Stimulated activated naive CD8-positive, alpha-beta T cell treated with anti-CD3 and anti-CD28 coated beads, Interleukin-15, Interleukin-2, amounts not matched to agents 100 U/mL and 50 U/mL, for 24 hours (primary cell): ENCODE measurements around the gene TOP1.
A peak's percentile ranks its signal among the peaks of the same experiment; 100 is the strongest.
"Not testable (repeated sequence)": the region's sequence is repeated elsewhere in the genome, so short reads cannot be mapped to it uniquely, and the experiment has no call there.

Experiments used
- ATAC-seq: fragments of 150-1000 bp; cut with Tn5 transposase; one replicate; pipeline ENCODE4 v1.10.0; 2021
- DNase-seq: peaks from one replicate; pipeline ENCODE4 v3.0.0; 2021

TOP1 gene

DNA sequence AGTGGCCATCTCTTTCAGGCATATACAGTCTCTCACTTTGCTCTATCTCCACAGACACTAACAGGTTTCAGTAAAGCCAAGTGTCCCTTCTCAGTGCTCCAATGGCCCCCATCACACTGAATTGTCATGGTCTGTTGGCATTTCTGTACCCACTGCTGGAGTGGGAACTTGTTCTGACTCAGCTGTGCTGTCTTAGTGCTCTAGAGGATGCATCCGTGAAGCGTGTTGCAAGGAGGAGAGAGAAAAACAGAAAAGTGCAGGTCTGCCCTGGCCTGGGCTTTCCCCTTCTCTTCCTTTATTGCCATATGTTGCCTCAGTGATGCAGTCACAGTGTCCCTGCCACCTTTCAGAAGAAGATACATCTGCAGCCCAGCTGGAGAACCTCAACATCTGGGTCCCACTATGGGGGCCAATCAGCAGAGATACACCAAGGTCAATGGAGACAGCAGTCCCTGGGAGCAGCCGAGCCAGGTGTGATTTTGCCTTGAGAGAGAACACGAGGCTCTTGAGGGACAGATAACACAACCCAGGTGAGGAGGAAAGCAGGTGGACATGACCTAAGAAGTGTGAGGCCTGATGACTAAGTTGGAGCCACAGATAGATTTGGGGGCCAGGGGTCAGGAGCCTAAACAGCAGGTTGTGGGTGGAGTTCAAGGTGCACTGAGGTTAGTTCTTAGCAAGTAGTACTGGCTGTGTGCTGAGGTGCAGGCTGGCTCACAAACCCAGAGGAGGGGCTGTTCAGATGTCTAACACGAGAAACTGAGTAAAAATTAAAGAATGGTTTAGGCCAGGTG, 103.2 kb downstream of the TOP1 start:
- peak; percentile 16 for ATAC-seq

DNA sequence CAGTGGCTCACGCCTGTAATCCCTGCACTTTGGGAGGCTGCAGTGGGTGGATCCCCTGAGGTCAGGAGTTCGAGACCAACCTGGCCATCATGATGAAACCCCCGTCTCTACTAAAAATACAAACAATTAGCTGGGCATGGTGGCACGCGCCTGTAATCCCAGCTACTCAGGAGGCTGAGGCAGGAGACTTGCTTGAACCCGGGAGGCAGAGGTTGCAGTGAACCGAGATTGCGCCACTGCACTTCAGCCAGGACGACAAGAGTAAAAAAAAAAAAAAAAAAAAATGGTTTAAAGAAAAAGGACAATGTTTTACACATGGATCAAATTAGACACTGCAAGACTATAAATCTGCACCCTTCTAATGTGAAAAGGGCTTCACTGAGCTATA, 103.8 kb downstream of the TOP1 start:
- not testable (repeated sequence) for ATAC-seq, DNase-seq

More for the DNA sequence above, 103.2 kb downstream of the TOP1 start:
- DNase-seq, result no peak

DNA sequence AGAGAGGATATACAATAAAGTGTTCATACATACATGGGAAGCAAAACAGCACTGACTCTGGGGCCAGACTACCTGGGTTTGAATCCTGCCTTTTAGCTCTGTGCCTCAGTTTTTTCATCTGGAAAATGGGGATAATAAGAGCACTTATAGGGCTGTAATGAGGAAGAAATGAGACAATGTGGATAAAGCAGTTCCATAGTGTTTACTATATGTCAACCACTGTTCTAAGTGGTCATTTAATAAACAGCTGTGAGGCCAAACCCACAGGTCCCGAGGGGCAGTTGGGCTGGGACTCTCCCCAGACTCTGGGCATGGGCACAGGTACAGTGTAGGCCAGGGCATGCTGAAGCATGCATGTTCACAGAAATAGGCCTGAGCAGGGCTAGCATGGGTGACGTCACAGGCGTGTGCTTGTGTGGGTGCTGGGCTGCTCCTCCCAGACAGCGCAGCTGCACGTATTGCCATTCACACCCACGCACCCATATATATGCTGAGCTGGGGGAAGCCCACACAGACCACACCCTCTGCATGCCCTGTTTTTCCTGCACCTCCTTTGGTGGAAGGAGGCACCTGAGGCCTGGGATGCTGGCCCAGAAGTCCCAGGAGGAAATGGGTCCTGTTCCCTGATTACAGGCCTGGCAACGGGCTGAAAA, 105.2 kb downstream of the TOP1 start:
- DNase-seq (peak; percentile 61), ATAC-seq (peak; percentile 8)

DNA sequence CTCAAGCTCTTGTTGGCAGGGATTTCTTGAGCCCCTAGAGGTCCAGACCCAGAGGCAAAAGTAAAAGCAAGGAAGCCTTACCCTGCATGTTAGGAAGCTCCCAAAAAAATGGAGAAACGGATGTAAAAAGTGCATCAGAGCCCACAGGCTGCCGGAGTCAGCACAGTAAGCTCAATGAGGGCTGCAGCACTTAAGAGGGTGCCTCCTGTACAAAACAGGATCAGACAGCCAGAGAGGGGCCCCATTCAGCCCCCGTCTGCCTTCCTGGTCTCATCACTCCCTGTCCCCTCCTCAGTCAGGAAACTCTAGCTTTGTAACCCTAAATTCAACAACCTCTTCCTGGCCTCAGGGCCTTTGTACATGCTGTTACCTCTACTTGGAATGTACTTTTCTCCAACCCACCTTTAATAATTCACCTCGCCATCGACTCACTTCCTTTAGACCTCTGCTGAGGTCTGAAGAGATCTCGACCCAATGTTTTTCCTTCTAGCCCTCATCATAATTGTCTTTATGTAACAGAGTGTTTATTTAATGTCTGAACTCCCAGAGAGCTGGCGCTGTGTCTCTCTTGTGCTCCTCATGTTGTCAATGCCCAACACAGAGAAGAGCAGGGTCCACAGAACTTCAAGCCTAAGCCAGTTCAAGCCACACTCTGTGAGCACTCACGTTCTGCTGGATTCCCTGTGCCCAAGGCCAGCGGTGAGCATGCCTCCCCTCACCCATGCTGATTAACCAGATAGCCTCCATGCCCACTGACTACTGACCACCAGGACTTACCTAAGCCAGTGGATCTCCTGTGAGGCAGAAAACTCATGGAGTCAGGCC, 106.0 kb downstream of the TOP1 start:
- no peak for DNase-seq

DNA sequence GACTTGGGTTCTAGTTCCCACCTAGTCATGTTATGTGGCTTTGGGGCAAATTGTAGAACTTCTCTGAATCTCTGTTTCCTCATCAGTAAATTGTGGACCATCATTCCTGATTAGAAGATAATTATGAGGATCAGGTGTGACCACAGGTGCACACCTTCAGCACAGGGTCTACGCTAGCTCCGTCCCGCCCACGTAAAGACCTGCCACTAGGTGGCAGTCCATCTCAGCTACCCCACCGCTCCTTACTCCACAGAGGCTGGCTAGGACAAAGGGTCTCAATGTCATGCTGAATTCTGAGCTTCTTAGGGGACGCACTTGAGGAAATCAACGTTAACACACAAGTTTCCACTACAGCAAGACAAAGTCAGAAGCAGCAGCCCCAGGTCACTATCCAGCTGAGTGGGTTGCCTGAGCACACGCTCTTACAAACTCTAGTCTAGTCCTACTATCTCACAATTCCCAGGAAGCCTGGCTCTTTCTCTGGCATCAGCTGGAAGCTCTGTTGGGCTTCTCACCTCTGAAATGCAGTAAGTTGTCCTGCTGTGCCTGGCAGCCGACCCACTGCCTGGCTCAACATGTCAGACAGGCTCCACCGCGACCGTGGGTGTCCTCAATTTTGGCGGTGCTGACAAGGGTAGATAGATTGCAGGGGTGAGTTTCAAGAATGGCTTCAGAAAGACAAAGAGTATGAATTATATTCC, 106.7 kb downstream of the TOP1 start:
- DNase-seq, result peak; percentile 71
- no peak for ATAC-seq

More for the DNA sequence above, 106.0 kb downstream of the TOP1 start:
- ATAC-seq, result no peak

DNA sequence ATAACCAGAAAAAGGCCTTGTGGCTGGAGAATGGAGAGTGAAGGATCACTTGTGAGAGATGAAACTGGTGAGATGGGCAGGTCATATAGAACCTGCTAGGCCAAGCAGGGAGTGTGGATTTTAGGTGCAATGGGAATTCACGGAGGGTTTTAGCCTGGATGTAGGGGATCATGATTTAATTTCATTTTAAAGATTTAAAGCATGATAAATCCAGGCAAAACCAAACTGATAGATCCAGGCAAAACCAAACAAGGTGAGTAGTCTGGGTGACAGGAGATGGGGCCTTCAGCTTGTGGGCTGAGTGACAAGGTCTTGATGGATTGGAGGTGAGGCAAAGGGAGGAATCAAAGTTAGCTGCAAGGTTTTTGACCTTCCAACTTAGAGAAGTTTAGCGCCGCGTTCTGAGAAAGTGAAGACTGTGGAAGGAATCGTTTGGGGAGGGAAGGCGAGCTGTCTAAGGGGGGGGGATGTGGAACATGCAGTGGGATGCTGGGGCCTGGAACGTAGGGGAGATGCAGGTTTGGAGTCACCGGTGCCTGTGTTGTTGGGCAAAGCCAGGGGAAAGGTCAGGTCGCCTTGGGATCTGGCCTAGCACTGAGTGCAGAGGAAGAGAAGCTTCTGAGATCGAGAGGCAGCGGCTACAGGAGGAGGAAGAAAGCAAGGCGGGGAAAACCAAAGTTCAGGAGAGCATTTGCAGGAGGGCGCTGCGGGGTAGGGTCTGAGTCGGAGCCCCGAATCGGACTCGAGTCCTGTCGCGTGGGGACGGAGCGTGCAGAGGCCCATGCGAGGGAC, 107.5 kb downstream of the TOP1 start:
- ATAC-seq (no peak), DNase-seq (no peak)

DNA sequence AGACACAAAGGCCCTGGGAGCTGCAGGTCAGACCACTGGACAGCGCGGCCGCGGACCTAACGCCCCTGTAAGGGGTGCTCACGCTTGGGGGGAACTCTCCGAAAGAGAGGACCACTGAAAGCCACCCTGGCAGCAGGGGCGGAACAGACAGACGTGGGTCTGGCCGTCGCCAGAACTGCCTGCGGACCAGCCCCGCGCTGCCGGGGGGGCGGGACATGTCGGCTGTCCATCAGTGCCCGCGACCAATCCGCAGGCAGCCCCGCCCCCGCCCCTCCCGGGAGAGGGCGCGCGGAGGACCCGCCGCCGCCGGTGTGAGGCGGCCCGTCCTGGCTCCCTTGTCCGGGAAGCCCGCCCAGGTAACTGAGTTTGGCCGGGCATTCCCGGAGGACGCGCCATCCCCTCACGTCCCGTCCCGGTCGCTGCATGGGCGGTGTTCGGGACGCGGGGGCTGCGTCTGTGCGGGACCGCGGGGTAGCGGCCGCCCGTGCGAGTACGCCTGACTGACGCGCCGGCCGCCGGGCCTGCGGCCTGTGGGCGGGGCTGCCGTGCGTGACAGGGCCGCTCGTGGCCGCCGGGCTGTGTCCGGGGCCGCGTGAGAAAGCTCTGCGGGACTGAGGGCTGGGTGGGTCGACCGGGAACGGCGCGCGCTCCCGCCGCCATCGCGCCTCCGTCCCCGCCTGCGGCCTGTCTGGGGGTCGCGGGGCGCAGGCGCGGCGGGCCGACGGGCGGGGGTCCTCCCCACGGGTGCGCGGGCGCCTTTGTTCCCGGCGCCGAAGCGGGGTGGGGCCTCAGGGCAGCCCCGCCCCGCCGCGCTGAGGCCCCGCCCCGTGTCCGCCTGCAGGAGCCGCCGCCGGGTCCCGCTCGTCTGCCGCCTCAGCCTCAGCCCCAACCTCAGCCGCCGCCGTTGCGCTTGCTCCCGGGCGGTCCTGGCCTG, 108.3 kb downstream of the TOP1 start, which contains the start of gene PLCG1:
TSS of gene PLCG1 (plus strand) at position 864 of the 934 bp plus-strand sequence. CDS start 99 bp downstream, outside the sequence.
- DNase-seq (peak; percentile 91), ATAC-seq (peak; percentile 59)

DNA sequence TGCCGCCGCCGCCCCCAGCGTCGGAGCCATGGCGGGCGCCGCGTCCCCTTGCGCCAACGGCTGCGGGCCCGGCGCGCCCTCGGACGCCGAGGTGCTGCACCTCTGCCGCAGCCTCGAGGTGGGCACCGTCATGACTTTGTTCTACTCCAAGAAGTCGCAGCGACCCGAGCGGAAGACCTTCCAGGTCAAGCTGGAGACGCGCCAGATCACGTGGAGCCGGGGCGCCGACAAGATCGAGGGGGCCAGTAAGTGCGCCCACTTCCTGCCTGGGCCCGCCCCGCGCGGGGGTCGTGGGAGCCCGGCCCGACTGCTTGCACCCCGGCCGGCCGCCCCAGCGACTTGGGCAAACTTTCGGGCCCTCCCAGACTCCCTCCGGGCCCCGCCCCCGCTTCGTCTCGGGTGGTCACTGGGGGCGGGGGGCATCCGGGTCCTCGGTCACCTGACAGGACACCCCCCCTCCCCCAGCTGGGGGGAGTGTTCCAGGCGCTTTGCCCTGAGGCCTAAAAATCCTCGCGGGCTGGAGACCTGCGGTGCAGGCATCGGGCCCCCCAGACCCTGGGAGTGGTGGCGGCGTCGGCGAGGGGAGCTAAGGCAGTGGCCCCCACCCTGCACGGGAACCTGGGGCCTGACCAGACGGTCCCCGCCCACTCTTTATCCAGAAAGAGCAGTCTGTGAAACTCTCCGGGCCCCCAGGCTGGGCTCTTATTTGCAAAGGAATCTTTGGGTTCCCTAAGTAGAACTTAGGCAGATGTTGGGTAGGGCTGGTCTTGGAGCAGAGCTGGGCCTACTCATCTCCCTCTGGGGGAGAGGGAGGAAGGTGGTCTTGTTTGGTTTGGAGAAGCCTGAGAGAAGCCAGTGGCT, 109.2 kb downstream of the TOP1 start:
- ATAC-seq, result peak; percentile 12
- peak; percentile 78 for DNase-seq

DNA sequence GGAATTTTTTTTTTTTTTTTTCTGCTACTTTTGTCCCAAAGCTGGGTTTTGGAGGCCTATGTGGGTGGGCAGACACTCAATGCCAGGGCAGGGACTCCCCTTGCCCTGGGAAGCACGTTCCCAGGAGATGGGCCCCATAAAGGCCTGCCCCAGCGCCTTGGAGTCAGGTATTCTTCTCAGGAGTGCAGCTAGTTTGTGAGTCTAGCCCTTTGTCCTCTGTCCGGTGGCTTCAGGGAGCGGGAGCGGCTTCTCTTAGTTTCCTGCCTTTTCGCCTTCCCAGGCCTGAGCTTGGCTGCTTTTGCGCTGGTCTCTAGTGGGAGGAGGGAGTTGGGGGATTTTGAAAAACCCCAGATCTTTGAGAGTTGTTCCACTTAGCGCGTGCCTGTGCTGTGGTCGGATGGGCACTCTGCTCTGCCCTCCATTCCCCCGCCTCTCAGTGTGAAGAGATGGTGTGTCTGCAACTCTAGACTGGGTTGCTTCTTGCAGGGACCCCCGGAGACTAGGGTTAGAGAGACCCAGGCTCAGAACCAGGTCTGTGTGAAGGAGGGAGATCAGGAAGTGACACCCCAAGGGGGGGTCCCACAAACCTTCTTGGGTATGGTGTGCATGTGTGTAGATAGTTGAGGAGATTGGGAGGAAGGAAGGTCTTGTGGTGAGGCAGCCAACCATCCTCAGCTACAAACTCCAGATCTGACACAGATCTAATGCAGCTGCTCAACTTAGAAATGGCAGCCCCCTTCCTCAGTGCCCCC, 110.0 kb downstream of the TOP1 start:
- DNase-seq, result peak; percentile 47
- ATAC-seq, result peak; percentile 6

DNA sequence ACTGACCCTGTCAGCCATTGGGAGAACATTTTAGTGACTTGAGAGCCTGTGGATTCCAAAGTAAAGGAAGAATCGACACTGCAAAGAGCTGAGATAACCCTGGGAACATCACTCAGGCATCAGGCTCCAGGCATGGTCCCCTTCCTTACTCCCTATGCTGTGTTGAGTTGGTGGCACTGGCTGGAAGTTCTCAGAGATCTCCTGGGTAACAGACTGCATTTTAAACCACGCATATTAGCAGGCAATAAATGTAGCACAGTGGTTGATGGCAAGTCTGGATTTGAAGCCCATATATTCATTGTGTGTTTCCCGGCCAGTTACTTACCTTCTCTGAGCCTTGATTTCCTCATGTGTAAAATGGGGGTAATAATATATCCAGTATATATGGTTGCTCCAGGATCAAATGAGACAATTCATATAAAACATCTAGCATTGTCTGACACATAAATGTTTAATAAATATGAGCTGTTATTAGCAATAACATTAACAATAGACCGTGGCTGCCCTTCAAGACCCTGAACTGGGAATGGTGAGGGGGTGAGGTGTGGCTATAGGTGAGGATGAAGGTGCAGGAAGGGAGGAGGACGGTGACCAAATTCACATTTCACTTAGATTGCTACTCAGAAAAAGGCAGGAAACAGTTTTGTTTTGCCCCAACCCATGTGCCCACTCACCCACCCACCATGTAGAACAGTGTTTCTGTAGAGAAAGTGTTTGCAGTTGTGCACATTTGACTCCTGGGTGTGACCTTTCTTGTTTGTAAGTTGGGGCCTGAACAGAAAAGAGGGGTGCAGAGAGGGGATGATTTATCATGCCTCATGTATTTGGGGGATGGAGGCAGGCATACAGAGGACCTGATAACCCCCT, 110.8 kb downstream of the TOP1 start:
- ATAC-seq (no peak), DNase-seq (no peak)

DNA sequence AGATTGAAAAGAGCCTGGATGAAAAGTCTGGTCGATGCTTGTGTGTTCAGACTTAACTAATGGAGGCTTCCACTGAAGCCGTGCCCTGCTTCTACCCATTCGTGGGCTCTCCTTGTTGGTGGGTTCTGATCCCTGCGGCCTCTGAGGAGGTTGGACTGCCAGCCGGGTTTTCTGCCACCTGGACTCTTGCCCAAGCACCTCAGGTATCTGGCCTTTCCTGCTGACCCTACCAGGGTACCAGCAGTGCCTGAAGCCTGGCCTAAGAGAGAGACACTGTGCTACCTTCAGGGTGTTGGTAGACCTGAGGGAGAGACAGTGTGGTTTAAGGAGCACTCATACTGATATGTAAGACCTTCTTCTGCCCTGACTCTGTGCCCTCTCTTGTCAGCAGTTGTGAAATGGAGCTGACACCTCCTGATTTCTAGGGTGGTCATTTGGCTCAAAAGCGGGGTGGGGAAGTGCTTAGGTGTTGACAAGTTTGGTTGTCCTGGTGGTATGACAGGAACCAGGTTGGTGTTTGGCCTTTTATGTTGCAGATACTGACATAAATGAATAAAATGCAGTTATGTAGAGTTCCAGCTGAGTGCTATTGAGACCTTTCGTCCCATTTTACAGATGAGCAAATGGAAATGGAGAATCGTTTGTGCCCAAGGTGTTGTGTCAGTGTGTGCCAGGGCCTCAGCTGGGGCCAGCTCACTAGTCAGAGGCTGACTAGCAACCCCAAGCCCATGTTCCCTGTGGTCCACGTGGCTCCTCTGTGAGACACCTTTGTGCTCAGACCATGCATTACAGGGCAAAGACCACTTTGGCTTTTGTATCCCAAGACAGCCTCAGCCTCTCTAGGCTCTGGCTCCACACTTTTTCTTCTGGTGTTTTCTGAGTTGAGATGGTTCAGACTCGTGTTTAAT, 111.9 kb downstream of the TOP1 start:
- peak; percentile 54 for DNase-seq
- no peak for ATAC-seq

DNA sequence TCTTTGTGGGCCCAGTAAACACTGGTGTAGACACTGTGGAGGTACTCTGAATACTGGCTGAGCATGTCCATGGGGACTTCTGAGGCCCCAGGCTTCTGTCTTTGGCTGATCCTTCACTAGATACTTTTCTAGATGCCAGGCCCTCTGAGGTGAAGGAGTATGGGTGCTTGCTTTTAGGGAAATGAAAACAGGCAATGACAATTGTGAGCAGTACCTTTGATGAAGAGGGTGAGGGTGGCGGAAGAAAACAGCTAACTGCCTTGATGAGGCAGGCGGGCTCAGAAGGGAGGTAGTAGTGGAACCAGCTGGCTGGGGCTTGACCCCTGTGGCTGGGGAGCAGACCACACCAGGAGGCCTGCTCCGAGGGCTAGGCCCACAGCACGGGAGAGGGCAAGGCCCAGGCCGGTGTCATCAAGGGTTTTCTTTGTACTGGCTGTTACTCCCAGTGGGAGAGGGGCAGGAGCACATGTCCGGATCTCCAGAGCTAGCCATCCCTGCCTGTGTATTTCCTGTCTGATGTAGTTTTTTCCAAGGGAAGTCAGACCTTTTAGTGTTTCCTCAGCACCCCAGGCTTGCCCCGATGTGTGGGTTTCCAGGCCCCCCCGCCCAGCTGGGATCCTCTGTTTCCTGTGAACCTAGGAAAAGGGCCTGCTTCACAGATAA, 112.7 kb downstream of the TOP1 start:
- ATAC-seq (no peak), DNase-seq (no peak)

DNA sequence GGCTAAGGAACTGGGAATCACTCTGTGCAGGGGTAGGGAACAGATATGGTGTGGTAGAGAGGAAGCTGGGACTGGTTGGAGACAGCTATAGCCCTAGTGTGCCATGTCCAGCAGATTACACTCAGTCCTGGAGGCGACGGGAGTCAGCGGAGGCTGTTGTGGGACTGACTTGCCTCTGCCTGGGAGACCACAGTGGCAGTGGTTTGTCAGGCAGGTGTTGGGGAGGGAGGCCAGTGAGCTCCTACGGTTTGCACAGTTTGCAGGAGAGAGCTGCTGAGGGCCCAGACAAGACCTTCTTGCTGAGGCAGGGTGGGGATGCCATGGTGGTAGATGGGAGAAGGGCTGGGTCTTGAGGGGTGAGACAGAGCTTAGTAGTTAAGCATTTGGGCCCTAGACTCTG, 113.6 kb downstream of the TOP1 start:
- ATAC-seq (no peak), DNase-seq (no peak)

DNA sequence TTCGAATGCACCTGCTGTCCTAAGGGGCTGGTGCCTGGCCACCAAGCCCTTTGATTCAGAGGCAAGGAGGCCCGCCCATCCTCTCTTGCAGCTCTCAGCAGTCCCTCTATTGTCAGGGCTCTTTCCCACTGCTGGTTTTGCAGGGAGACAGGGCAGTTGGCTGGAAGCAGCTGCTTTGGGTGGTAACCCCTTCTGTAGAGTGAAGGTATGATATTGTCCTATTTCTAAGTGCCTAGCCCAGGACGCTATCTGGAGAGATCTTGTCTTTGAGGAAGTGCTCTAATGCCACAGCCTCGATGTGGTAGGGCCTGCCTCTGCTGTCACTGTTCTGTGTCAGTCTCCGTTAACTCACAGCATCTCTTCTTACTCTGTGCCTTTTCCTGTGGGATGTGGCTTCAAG, 114.3 kb downstream of the TOP1 start:
- ATAC-seq (peak; percentile 21), DNase-seq (peak; percentile 32)

DNA sequence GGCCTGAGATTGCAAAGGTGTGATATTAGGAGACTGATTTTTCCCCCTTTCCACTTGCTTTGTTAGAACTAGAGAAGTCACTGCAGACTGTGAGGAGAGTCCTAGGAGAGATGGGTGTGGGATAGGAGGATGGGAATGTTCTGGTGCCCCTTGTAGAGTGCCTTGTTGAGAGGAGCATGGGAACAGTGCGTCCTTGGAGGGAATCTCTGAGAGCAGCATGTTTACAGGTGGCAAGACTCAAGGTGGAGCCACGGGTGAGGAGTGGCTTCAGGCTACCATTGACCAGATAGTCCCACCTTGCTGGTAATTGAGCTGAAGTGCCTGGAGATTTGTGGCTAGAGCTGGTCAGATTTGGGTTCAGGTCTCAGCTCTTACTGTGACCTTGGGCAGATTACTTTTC, 114.7 kb downstream of the TOP1 start:
- peak; percentile 5 for DNase-seq
- no peak for ATAC-seq

DNA sequence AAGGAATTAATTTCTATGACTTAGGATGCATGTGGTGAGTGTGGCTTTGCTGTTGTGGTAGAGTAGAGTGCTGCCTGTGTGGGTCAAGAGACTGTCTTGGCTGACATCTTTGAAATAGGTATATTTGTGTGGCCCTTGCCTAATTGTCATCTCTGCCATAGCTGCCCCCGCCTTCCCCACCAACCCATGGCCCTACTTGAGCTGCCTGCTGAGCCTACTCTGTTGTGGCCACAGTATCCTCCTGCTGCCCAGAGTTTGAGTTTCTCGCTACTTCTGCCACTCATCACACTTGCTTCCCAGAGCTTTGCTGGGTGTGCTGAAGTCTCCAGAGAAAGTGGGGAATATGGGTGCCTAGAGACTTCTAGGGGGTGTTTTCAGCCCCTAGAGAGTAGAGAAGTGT, 116.7 kb downstream of the TOP1 start:
- ATAC-seq, result no peak

More for the DNA sequence above, 116.7 kb downstream of the TOP1 start:
- DNase-seq, result no peak
